ENCODE measurements around the gene KDM8. TPM values are rescaled to one million over a fixed set of nuclear protein-coding genes. Genes with fewer than 3 reads are reported as not detected.

The KDM8 gene
- polyA plus RNA-seq, 1 of the 3 experiments (the other 2 are of a cell fraction), result 3.3 TPM

GRCh38 chr16:27237219-27238015, 34.1 kb downstream of the KDM8 start:
- CTCF ChIA-PET, result interaction anchor here (1.1 to 6.3 kb wide), 6 partner anchors 8 to 214 kb away, joined by 3 to 104 read pairs (median 15); no protein-coding TSS in a partner anchor
- WGBS (ENCODE audit: low lambda C conversion rate), result 87% methylated on average over 18 of the region's 22 CpGs
- no peaks in the 10 kb centered on the region for H3K27me3 ChIP-seq (ENCODE audit: insufficient read depth)
- H3K36me3 ChIP-seq (replicated peaks in 1 of 2; ENCODE audit: control insufficient read depth in 1 of 2, insufficient read depth in 2 of 2, low read length in 1 of 2), result peaks cover 0 to 8% of the 10 kb centered on the region in 2 experiments
- H3K4me2 ChIP-seq, result no peak overlapping the region
- H3K79me2 ChIP-seq (ENCODE audit: insufficient read depth), result no peaks in the 10 kb centered on the region
- H2AFZ ChIP-seq (ENCODE audit: low read depth), result no peak overlapping the region
- no peaks in the 10 kb centered on the region for H3K9me3 ChIP-seq
- peak; percentile 68 for DNase-seq
- TF ChIP-seq, protein P1, sequence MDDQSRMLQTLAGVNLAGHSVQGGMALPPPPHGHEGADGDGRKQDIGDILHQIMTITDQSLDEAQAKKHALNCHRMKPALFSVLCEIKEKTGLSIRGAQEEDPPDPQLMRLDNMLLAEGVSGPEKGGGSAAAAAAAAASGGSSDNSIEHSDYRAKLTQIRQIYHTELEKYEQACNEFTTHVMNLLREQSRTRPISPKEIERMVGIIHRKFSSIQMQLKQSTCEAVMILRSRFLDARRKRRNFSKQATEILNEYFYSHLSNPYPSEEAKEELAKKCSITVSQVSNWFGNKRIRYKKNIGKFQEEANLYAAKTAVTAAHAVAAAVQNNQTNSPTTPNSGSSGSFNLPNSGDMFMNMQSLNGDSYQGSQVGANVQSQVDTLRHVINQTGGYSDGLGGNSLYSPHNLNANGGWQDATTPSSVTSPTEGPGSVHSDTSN (IDR thresholded peaks at IDR 0.05), result no peak
- TF ChIP-seq, protein P2, sequence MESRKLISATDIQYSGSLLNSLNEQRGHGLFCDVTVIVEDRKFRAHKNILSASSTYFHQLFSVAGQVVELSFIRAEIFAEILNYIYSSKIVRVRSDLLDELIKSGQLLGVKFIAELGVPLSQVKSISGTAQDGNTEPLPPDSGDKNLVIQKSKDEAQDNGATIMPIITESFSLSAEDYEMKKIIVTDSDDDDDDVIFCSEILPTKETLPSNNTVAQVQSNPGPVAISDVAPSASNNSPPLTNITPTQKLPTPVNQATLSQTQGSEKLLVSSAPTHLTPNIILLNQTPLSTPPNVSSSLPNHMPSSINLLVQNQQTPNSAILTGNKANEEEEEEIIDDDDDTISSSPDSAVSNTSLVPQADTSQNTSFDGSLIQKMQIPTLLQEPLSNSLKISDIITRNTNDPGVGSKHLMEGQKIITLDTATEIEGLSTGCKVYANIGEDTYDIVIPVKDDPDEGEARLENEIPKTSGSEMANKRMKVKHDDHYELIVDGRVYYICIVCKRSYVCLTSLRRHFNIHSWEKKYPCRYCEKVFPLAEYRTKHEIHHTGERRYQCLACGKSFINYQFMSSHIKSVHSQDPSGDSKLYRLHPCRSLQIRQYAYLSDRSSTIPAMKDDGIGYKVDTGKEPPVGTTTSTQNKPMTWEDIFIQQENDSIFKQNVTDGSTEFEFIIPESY (IDR thresholded peaks at IDR 0.05; ENCODE audit: borderline replicate concordance, low read depth), result no peak
- TF ChIP-seq MEF2A (IDR thresholded peaks at IDR 0.05; ENCODE audit: borderline replicate concordance, low read depth) (no peak), FOXM1 (IDR thresholded peaks at IDR 0.05; ENCODE audit: low read depth) (no peak), FOXJ3 (CRISPR knock-in tag; IDR thresholded peaks at IDR 0.05) (no peak), RAD21 (IDR thresholded peaks at IDR 0.05; ENCODE audit: low read length) (no peak), TCF12 (IDR thresholded peaks at IDR 0.05) (no peak), NRF1 (IDR thresholded peaks at IDR 0.05; ENCODE audit: low read depth, low read length) (no peak), JUND (IDR thresholded peaks at IDR 0.05) (no peak), EZH2phosphoT487 (IDR thresholded peaks at IDR 0.05; ENCODE audit: borderline replicate concordance, low read depth) (no peak), GABPA (IDR thresholded peaks at IDR 0.05; ENCODE audit: low read depth) (no peak), MXI1 (IDR thresholded peaks at IDR 0.05; ENCODE audit: low read depth, low read length) (no peak), IRF3 (IDR thresholded peaks at IDR 0.05; ENCODE audit: low read depth, low read length) (no peak), SMC3 (IDR thresholded peaks at IDR 0.05; ENCODE audit: low read depth, low read length) (no peak), GATA2 (CRISPR knock-in tag; IDR thresholded peaks at IDR 0.05) (no peak), SIN3A (IDR thresholded peaks at IDR 0.05; ENCODE audit: borderline replicate concordance, low read depth, low read length) (no peak)
- TF ChIP-seq, protein P3, sequence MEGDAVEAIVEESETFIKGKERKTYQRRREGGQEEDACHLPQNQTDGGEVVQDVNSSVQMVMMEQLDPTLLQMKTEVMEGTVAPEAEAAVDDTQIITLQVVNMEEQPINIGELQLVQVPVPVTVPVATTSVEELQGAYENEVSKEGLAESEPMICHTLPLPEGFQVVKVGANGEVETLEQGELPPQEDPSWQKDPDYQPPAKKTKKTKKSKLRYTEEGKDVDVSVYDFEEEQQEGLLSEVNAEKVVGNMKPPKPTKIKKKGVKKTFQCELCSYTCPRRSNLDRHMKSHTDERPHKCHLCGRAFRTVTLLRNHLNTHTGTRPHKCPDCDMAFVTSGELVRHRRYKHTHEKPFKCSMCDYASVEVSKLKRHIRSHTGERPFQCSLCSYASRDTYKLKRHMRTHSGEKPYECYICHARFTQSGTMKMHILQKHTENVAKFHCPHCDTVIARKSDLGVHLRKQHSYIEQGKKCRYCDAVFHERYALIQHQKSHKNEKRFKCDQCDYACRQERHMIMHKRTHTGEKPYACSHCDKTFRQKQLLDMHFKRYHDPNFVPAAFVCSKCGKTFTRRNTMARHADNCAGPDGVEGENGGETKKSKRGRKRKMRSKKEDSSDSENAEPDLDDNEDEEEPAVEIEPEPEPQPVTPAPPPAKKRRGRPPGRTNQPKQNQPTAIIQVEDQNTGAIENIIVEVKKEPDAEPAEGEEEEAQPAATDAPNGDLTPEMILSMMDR (IDR thresholded peaks at IDR 0.05), result no peak
- TF ChIP-seq, protein P4, sequence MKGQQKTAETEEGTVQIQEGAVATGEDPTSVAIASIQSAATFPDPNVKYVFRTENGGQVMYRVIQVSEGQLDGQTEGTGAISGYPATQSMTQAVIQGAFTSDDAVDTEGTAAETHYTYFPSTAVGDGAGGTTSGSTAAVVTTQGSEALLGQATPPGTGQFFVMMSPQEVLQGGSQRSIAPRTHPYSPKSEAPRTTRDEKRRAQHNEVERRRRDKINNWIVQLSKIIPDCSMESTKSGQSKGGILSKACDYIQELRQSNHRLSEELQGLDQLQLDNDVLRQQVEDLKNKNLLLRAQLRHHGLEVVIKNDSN (IDR thresholded peaks at IDR 0.05; ENCODE audit: borderline replicate concordance, low read depth), result no peak
- no peaks in the 10 kb centered on the region for H3K9me2 ChIP-seq
- H4K20me1 ChIP-seq (ENCODE audit: insufficient read depth), result no peaks in the 10 kb centered on the region
- H3F3A ChIP-seq (replicated peaks; ENCODE audit: insufficient read depth), result peaks cover 3% of the 10 kb centered on the region
- peaks cover 31 to 36% of the 10 kb centered on the region in 2 experiments; a peak in 3 of 4 replicates for H3K4me1 ChIP-seq (ENCODE audit: control insufficient read depth in 1 of 2, insufficient read depth in 2 of 2, low read depth in 1 of 2, low read length in 1 of 2)
- no peak overlapping the region for H3K9ac ChIP-seq
- H3K27ac ChIP-seq (ENCODE audit: low read depth in 2 of 2, low read length in 1 of 2), result peak overlapping the region in 1 of 2 experiments; percentile 71; a peak in 2 of 4 replicates
- POLR2A ChIA-PET, result interaction anchor here (0.9 kb wide), 1 partner anchor 25 kb away, joined by 4 read pairs; no protein-coding TSS in a partner anchor
- H3K4me3 ChIP-seq (ENCODE audit: low read depth in 2 of 2, low read length in 1 of 2), result no peak overlapping the region
